NCI-H460 (cell line): Measurements from ENCODE around the gene FAM210A. TPM values are rescaled to one million over a fixed set of nuclear protein-coding genes. Genes with fewer than 3 reads are reported as not detected.
A peak's percentile ranks its signal among the peaks of the same experiment; 100 is the strongest.
"Not testable (repeated sequence)": the region's sequence is repeated elsewhere in the genome, so short reads cannot be mapped to it uniquely, and the experiment has no call there.

ENCODE experiments used
- DNase-seq: peaks from one replicate; pipeline ENCODE4 v3.0.0-alpha.2; 2016; ENCODE audit warnings: low read depth; ENCODE audit errors: extremely low read depth
- polyA plus RNA-seq: library from polyadenylated mRNA; depleted of rRNA; stranded (reverse); fragments of >200 nt; gene quantifications from 2 replicates; pipeline ENCODE4 v1.2.3, GENCODE V29; 2014; cell fraction: nucleus; rRNA removed
- total RNA-seq: library from RNA; depleted of rRNA; stranded (reverse); fragments of >200 nt; shearing (Covaris generic); gene quantifications from 2 replicates; pipeline ENCODE4 v1.2.3, GENCODE V29; 2014; rRNA removed

FAM210A gene, protein sequence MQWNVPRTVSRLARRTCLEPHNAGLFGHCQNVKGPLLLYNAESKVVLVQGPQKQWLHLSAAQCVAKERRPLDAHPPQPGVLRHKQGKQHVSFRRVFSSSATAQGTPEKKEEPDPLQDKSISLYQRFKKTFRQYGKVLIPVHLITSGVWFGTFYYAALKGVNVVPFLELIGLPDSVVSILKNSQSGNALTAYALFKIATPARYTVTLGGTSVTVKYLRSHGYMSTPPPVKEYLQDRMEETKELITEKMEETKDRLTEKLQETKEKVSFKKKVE
- total RNA-seq, result 11.2 and 20.3 TPM in 2 replicates
- polyA plus RNA-seq, result 13.8 and 19.5 TPM in 2 replicates

DNA sequence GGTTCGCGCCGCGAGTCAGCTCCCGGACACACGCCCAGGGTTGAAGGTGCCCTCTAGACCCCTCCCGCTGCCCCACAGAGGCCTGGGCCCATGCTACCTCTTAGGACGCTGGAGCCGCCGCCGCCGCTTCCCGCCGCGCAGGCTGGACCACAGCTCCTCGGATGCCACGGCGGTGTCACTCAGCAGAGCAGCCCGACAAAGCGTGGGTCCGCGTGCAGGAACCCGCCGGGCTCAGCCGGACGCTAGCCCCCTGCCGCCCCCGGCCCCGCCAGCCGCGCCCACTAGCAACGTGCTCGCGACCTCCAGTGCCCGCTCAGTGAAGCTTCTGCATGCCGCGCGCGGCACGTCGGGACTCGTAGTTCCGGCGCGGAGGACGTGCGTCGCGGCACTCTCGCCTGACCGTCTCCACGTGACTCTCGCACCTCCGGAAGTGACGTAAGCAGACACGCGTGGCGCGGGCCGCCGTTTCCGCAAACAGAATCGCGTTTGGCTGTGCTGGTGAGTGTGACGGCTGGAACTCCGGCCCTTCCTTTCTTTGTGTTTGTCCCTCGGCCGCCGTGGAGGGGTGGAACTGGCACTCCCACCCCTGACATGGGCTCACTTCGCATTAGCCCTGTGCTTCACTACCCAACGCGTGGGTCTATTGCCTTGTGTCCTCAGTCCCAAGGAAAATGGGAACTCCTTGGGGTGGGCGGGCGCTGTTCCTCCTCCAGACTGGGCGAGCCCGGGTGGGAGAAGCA lies at the start of gene FAM210A, which contains the start of gene RNMT:
Gene FAM210A, minus strand, starts transcription at position 327 of the 740 bp plus-strand sequence. CDS start 44,481 bp downstream, outside the sequence.
Gene RNMT, plus strand, starts transcription at position 442 of the 740 bp plus-strand sequence. CDS start 4,845 bp downstream, outside the sequence.
- peak; percentile 87 for DNase-seq

DNA sequence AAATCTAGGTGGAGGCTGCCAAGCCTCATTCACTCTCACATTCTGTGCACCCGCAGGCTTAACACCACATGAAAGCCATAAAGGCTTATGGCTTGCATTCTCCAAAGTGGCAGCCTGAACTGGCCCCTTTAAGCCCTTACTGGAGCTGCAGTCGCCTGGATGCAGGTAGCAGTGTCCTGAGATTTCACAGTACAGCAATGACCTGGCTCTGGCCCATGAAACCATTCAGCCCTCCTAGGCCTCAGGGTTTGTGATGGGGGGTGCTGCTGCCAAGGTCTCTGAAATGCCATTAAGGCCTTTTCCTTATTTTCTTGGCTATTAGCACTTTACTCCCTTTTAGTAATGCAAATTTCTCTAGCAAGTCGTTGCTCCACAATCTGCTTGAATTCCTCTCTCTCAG lies 48.7 kb upstream of the FAM210A start:
- no peak for DNase-seq

DNA sequence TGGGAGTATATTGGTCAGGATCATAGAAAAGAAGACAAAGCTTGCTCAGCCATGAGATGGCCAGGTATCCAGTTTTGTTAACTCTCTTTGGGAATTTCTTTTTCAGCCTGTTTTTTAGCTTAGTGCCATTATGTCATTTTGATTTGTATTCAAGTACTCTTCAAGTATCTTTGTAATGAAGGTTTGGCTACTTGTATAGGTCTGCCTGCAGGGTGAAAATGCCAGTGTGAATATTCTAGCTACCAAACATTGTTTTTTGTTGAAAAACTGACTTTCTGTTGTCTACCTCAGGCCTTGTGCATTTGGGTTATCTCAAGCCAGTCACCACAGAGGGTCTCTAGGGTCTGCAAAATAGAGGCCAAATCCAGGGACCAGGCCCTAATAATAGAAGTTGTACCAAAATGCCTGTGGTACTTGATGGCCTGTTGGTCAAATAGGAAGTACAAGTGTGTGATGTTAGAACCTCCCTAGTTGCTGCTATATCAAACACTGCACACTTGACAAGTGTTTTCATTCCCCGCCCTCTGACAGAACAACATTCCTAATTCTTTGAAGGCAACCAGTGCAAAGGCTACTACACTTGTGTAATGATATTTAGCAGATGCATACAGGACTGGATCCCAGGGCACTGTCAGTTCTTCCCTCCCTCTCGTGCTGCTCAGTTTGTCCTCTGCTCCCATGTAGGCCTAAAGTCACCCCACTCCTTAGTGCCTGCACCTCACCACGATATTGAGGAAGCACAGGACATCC lies 36.5 kb upstream of the FAM210A start:
- DNase-seq, result no peak

DNA sequence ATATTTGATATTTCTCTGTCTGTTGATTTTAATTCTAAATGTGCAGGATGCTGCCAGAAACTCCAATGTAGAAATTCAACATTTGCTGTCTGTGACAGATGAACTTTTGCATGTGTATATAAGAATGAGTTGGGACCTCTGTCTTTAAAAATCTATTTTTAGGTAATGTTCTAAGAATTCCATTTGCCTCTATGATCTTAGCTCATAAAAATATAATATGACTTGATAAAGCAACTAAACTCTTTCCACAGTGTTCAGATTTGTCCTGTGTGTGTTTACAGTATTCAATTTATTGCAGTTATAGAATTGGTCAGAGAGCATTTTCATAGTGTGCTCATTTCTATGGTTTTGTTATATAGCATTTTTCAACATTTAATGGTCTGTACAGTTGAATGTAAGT lies 33.7 kb upstream of the FAM210A start:
- DNase-seq, result no peak

DNA sequence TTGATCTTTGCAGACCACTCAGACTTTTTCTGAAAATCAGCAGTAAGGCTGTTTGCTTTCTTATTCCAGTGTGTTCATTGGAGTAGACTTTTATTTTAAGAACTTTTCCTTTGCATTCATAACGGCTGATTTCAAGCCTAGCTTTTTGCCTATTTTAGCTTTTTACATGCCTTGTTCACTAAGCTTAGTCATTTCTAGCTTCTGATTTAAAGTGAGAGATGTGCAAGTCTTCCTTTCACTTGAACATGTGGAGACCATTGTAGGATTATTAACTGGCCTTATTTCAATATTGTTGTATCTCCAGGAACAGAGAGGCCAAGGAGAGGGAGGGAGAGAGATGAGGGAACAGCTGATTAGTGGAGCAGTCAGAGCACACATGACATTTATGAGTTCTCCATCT lies 32.3 kb upstream of the FAM210A start:
- no peak for DNase-seq

DNA sequence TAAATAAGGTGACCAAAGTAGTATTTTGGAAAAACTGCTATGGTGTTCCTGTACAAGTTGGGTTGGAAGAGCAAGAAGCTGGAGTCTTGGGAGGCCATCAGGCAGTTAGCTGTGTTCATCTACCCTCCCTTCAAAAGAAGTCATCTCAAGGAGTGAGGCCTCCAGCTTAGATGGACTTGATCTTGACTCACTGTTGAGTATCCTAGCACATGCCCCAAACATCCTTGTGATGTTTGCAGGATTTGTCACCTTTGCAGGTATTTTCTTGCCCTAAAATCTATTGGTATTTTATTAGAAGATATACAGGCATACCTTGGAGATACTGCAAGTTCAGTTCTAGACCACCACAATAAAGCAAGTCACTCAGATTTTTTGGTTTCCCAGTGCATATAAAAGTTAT lies 30.3 kb upstream of the FAM210A start:
- DNase-seq, result no peak

DNA sequence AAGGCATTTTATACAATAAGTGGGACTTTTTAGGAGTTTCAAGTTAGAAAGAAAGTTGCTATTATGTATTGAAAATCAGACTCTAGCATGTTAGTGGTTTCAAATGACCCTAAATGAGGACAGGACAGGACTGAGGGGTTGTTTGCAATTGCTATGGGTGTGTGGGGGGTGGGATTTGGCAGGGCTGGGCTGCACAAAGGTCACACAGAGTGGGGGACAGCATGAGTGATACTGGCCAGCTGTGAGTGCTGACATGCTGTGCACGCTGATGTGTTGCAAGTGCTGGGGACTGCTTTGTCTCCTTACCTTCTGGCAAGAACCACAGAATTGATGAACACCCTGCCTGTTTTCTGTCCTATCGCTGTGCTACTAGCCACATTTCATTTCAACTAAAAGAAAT lies 29.9 kb upstream of the FAM210A start:
- DNase-seq, result no peak

DNA sequence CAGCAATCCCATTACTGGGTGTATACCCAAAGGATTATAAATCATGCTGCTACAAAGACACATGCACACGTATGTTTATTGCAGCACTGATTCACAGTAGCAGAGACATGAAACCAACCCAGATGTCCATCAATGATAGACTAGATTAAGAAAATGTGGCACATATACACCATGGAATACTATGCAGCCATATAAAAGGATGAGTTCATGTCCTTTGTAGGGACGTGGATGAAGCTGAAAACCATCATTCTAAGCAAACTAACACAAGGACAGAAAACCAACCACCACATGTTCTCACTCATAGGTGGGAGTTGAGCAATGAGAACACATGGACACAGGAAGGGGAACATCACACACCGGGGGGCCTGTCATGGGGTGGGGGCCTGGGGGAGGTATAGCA lies 25.2 kb upstream of the FAM210A start:
- not testable (repeated sequence) for DNase-seq

DNA sequence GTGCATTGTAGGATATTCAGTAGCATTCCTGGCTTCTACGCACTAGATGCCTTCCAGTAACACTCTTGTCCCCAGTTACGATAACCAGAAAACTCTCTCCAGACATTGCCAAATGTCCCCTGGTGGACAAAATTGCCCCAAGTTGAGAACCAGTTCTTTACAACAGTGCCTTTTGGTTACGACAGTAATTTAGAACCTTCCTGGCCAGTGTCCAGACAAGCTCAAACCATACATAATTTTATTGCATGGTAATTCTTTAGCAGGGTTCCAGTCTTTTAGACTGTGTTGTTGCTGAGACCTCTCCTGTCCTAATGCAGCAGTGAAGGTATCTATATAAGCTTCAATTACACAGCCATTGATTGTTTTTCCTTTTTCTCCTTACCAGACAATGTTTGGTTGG lies 20.3 kb upstream of the FAM210A start:
- no peak for DNase-seq

DNA sequence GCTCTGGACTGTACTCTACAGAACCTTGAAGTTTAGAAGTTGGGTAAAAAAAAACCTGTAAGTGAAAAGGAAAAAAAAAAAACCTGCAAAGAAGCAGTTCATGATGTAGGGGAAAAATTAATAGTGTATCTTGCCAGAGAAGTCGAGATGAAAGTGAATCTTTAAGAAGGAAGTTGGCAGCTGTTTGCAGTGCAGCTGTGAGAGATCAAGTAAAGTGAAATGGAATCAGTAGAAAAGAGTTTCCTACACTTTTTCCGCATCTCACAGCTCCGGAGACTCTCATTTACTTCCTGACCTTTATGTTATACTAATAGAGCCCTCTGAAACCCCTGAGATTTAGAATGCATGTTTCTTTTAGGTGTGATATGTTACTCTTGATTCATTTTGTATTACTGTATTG lies 19.3 kb upstream of the FAM210A start:
- DNase-seq, result no peak

DNA sequence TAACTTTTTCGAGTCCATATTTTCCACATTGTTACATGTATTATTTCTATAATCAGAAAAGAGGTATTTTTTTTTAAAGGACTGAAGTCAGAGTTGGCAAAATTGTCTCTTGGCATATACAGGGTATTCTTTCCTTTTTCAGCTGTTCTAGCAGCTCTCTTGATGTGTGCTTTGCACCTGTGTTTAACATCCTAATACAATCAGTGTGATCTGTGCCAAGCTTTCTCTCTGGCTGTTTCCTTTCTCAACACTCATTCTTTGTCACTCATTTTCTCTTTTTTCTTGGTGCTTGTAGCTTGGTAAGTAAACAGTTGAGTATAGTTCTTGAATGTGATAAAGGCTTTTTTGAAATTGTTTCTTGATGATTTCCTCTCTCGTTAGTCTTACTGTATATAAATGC lies 9.3 kb upstream of the FAM210A start:
- no peak for DNase-seq

DNA sequence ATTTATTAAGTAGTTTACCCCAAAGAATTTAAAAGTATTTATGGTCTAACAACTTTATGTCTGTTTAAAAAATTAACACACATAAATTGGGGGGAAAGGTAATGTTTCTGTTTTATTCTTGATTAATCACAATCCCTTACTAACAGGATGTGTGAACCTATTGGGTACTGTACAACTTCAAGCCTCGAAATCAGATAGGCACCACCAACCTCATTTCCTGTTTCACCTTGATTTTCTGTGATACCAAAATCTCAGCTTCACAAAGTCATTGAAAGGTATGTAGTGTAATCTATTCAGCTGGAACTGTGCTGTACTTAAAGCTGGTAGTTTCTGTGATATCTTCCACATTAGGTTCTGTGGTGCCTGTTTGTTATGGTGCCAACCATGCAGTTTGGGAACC lies 4.1 kb upstream of the FAM210A start:
- no peak for DNase-seq

DNA sequence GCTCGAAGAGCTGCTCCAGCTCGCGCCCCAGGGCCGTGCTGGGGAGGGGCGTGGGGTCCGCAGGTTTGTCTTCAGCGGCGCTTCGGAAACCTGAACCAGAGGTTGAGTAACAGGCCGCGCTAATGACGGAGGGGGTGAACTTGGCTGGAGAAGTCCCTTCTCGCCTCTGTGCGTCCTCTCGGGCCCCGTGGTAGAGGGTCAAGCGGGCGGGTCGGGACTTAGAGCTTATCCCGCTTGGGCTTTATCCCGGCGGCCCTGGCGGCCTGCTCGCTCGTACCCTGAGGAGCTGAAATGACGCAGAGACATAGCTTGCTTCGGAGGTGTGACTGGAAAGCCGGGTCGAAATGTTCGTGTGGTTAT lies 594 bp upstream of the FAM210A start:
- DNase-seq, result peak; percentile 3

DNA sequence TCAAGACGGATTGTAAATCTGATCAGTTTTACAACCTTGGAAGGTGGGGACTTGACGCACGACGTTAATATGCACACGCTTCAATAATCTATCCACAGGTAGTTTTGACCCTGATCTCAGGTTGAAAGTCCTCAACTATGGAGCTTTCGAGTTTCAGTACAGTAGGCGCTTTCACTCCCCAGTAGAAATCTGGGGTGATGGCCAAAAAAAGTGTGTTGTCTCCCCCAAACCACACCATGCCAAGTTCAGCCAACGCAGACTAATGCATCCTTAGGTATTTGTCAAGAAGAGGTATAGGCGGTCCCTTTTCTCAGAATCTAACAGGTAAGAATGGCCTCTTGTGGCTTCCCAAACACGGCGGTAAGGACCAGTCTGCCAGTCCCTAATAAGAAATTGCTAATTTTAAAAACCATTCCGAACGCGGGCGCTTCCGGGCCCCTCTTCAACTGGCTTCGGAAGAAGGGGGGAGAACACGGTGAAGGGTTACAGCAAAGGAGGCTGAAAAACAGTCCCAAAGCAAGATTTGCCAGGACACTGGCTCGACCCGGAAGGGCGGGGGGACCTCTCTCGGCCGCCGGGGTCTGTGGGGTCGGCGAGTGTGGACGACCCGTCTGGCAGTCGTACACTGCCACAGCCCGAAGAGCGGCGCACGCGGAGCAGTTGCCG lies 659 bp downstream of the FAM210A start:
- no peak for DNase-seq

DNA sequence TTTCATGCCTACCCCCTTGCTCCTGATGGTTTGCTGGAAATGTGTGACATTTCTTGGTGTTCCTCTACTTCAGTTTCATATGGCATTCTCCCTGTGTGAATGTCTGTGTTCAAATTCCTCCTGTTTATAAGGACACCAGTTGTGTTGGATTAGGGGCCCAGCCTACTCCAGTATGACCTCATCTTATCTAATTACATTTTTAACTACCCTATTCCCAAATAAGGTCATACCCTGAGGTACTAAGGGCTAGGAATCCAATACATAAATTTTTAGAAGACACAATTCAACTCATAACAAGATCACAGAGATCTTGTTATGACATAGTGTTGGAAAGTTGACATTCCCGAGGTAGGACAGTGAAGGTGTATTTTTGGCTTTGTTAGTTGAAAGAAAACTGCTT lies 5.5 kb downstream of the FAM210A start:
- no peak for DNase-seq

DNA sequence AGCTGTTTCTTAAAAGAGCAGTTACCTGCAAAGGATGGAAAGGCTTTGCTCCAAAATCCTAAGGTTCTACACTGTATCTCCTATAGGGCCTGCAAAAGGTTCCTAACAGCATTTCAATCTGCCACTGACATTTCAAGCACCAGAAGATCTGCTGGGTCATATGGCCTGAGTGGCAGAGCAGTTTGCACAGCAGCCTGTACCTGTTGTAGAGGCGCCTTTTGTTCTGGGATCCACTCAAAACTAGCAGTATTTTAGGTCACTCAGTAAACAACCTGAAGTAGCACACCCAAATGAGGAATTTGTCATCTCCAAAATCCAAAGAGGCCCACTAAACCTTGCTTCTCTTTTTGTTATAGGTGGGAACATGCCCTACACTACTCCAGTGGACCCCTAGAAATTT lies 6.2 kb downstream of the FAM210A start:
- no peak for DNase-seq

DNA sequence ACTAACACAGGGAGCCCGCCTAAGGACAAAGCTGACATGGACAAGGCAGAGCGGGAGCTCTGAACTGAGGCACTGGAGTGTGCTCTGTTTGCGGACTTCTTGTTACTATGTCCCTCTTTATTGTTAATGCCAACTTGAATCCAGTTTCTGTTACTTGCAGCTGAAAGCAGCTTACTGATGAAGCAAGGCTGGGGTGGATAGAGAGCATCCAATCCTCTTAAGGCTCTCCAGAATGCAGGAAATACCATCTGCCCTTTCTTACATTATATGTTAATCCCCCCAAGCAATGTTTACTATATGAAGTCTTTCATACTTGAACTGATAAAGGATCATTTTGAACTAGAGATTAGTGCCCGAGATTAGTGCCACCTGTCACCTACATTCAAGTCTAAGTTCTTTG lies 9.4 kb downstream of the FAM210A start:
- DNase-seq, result no peak

DNA sequence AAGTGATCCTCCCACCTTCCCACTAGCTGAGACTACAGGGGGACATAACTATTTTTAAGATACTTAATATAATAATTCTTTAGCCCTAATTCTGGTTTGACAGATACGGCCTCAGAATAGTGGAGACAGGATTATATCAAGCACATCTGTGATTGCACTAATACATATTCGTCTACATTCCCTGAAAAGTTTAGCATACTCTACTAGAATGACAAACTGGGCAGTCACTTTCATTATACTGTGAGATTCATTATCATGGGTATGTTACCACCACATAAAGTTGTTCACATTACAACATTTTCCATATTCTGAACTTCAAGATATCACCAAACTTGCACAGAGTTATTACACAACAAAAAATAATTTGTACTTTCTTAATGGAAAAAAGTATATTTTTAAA lies 11.0 kb downstream of the FAM210A start:
- DNase-seq, result no peak

DNA sequence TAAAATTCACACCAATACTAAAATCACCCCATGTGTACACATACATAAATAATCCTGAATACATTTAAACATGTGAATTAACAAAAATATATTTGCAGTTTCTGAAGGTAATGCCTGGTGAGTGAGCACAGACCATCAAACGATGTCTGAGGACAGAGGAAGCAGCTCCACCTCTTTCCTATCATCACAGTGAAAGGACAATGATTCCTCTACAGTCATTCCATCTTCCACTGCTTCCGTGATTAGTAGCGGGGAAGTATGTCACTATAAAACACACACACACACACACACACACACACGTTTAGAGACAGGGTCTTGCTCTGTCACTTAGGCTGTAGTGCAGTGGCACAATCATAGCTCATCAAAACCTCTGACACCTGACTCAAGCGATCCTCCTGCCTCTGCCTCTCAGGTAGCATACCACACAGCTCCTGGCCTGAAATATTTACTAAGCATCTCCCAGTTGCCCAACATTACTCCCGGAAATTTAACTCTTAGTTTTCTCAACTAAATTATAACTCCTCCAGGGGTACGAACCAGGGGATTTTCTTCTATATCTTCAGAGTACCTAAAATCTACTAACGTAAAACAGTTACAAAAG lies 12.8 kb downstream of the FAM210A start:
- DNase-seq, result no peak

DNA sequence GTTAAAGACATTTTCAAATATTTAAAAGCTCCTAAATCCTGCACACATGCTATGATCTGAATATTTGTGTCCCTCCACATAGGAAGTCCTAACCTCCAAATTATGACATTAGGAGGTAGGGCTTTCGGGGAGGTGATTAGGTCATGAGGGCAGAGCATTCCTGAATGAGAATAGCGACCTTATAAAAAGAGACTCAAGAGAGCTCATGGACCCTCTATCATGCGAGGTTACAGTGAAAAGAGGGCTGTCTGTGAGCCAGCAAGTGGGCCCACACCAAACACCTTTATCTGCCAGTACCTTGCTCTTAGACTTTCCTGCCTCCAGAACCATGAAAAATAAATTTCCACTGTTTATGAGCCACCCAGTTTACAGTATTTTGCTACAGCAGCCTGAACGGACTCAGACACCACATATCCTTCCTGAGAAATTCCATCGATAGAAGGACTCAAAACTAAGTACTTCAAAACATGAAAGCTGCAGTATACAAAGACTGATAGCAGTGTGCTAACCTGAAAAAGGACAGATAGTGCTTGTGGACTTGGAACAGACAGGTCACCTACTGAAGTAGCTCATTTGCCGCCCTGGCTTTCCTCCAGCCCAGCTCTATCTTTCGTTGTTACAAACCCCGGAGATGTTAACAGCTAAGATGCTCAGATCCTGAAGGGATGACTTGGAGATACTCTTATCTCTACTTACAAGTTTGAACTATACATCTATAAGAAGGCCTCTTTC lies 13.8 kb downstream of the FAM210A start:
- no peak for DNase-seq
